C4-2B (cell line): ENCODE results near the gene TNIP1.

Source experiments
- ZFX ChIP-seq: fragments of 450-650 bp; IDR thresholded peaks from 2 replicates; pipeline ENCODE4 v1.6.1; 2017
- TF ChIP-seq, protein P1 (sequence below): fragments of 450-650 bp; conservative IDR thresholded peaks from 2 replicates; pipeline ENCODE4 v1.5.1; 2017; ENCODE audit warnings: mild to moderate bottlenecking

DNA sequence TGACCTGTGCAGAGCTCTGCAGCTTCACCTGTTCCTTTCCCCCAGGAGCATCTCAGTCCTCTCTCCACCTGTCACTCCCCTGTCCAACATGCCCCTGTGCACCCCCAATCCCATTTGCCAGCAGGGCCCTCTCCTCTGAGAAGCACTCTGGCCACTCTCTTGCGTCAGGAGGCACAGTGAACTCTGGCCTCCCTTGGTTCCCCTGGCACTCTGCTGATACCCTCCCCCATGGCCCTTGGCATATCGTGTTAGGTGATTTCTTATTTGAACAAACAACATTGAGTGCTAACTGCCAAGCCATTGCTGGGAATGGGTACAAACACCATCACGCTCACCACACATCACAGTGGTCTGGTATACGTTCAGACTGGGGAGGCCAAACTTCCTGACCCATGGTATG, 20.9 kb upstream of the TNIP1 start:
- TF ChIP-seq, protein P1, sequence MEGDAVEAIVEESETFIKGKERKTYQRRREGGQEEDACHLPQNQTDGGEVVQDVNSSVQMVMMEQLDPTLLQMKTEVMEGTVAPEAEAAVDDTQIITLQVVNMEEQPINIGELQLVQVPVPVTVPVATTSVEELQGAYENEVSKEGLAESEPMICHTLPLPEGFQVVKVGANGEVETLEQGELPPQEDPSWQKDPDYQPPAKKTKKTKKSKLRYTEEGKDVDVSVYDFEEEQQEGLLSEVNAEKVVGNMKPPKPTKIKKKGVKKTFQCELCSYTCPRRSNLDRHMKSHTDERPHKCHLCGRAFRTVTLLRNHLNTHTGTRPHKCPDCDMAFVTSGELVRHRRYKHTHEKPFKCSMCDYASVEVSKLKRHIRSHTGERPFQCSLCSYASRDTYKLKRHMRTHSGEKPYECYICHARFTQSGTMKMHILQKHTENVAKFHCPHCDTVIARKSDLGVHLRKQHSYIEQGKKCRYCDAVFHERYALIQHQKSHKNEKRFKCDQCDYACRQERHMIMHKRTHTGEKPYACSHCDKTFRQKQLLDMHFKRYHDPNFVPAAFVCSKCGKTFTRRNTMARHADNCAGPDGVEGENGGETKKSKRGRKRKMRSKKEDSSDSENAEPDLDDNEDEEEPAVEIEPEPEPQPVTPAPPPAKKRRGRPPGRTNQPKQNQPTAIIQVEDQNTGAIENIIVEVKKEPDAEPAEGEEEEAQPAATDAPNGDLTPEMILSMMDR = no peak
- no peak for TF ChIP-seq ZFX
